GM12892 (cell line): ENCODE results near the gene SPTLC3.

ENCODE experiments used
- POLR2A ChIP-seq: IDR thresholded peaks from 2 replicates; pipeline ENCODE4 v1.6.1; 2011; ENCODE audit warnings: low read depth, low read length, control low read depth
- POLR2AphosphoS5 ChIP-seq: IDR thresholded peaks from 2 replicates; pipeline ENCODE4 v1.6.1; 2011; ENCODE audit warnings: low read depth, low read length, control low read depth
- TAF1 ChIP-seq: IDR thresholded peaks from 2 replicates; pipeline ENCODE4 v1.6.1; 2011; ENCODE audit warnings: low read depth, mild to moderate bottlenecking, control low read depth, low read length, borderline replicate concordance

DNA sequence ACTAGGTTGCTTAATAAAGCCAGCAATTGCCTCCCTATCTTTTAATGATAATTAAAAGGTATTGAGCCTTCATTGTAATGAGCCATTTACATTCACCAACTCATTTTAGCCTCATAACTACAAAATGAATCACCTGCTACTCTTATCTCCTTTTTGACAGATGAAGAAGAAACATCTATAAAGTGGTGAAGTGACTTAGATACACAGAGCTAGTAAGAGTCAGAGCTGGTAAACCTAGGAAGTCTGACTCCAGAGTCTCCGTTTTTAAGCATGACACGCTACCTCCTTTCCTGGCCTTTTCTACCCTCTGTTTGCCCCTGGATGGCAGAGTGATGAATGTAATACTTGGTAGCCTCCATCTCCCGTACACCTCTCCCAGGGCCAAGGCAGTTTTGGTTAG is 93.5 kb downstream of the SPTLC3 start:
- TF ChIP-seq TAF1 = no peak
- TF ChIP-seq POLR2A = no peak
- no peak for TF ChIP-seq POLR2AphosphoS5
